Right lobe of liver (tissue), 4 donors: ENCODE measurements around the gene SPP1.

Experiments used
- POLR2A ChIP-seq: fragments of 450-650 bp; IDR thresholded peaks from one replicate; pipeline ENCODE4 v1.6.1; 2017; ENCODE audit warnings: antibody characterized with exemption, mild to moderate bottlenecking
- TF ChIP-seq, protein P1 (sequence below), 4 donors: fragments of 200-600 bp in 3 of 4; fragments of 450-650 bp in 1 of 4; IDR thresholded peaks; one replicate each; pipeline versions ENCODE4 v1.5.1 to v1.8.0; 2016 to 2022; ENCODE audit warnings: antibody characterized with exemption in 4 of 4, mild to moderate bottlenecking in 2 of 4
- donor health status: DM: no; HTN: no; CAD: no.
- donor health status: DM: no; HTN: no; CAD: no.
- donor health status: DM: no; HTN: yes; CAD: no.

DNA sequence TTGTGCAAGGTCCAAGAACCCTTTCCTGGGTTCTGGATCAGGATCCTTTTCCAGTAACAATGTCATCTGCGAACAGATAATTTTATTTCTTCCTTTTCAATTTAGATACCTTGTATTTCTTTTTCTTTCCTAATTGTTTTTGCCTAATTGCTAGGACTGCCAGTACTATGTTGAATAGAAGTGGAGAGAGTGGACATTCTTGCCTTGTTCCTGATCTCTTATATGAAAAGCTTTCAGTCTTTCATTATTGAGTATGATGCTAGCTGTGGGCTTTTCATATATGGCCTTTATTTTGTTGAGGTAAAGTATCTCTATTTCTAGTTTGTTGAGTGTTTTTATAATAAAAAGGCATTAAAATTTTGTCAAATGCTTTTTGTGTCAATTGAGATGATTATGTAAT, 42.2 kb upstream of the SPP1 start:
- TF ChIP-seq, protein P1, sequence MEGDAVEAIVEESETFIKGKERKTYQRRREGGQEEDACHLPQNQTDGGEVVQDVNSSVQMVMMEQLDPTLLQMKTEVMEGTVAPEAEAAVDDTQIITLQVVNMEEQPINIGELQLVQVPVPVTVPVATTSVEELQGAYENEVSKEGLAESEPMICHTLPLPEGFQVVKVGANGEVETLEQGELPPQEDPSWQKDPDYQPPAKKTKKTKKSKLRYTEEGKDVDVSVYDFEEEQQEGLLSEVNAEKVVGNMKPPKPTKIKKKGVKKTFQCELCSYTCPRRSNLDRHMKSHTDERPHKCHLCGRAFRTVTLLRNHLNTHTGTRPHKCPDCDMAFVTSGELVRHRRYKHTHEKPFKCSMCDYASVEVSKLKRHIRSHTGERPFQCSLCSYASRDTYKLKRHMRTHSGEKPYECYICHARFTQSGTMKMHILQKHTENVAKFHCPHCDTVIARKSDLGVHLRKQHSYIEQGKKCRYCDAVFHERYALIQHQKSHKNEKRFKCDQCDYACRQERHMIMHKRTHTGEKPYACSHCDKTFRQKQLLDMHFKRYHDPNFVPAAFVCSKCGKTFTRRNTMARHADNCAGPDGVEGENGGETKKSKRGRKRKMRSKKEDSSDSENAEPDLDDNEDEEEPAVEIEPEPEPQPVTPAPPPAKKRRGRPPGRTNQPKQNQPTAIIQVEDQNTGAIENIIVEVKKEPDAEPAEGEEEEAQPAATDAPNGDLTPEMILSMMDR (IDR thresholded peaks at IDR 0.05) = no peak
- TF ChIP-seq POLR2A = no peak
